ENCODE measurements around the gene XRCC4. TPM values are rescaled to one million over a fixed set of nuclear protein-coding genes. Genes with fewer than 3 reads are reported as not detected.

The XRCC4 gene
- total RNA-seq, 2 donors from 2014 or later: 6.4 to 6.8 TPM

GRCh38 chr5:83364312-83365299 lies 287.3 kb downstream of the XRCC4 start:
- H3K27me3 ChIP-seq: no peaks in the 10 kb centered on the region
- H3K4me3 ChIP-seq: no peak overlapping the region
- DNase-seq (ENCODE audit: low spot score): no peak
- H3K36me3 ChIP-seq: no peaks in the 10 kb centered on the region
- peaks cover 0 to 6% of the 10 kb centered on the region in 2 donors for H3K9me3 ChIP-seq
- TF ChIP-seq CTCF (IDR thresholded peaks at IDR 0.05): no peak
- H3K4me1 ChIP-seq: no peaks in the 10 kb centered on the region
- no peak overlapping the region for H3K27ac ChIP-seq

- Histone ChIP-seq H3K36me3 (no peaks in the 10 kb centered on the region), H3K9me3 (no peaks in the 10 kb centered on the region), H3K27ac (no peak overlapping the region), H3K4me3 (no peak overlapping the region), H3K27me3 (no peaks in the 10 kb centered on the region), H3K4me1 (no peaks in the 10 kb centered on the region)
- DNase-seq (ENCODE audit: low spot score): no peak
- TF ChIP-seq CTCF (IDR thresholded peaks at IDR 0.05): no peak
Measured at GRCh38 chr5:83368319-83368718, 291.0 kb downstream of the XRCC4 start.

- no peaks in the 10 kb centered on the region for H3K9me3 ChIP-seq
- no peaks in the 10 kb centered on the region for H3K27me3 ChIP-seq
- no peaks in the 10 kb centered on the region for H3K4me1 ChIP-seq
- no peak overlapping the region for H3K4me3 ChIP-seq
- no peak for DNase-seq (ENCODE audit: low spot score)
- no peak for TF ChIP-seq CTCF (IDR thresholded peaks at IDR 0.05)
- no peaks in the 10 kb centered on the region for H3K36me3 ChIP-seq
- H3K27ac ChIP-seq: no peak overlapping the region
Measured at GRCh38 chr5:83368835-83369234, 291.5 kb downstream of the XRCC4 start.

- Histone ChIP-seq H3K36me3 (no peaks in the 10 kb centered on the region), H3K27ac (no peak overlapping the region), H3K4me3 (no peak overlapping the region), H3K9me3 (no peaks in the 10 kb centered on the region), H3K27me3 (no peaks in the 10 kb centered on the region), H3K4me1 (no peaks in the 10 kb centered on the region)
- no peak for TF ChIP-seq CTCF (IDR thresholded peaks at IDR 0.05)
- DNase-seq (ENCODE audit: low spot score): no peak
Measured at GRCh38 chr5:83370957-83371356, 293.6 kb downstream of the XRCC4 start.

GRCh38 chr5:83371726-83372125 lies 294.4 kb downstream of the XRCC4 start:
- no peak overlapping the region for H3K4me3 ChIP-seq
- H3K27ac ChIP-seq: no peak overlapping the region
- no peaks in the 10 kb centered on the region for H3K36me3 ChIP-seq
- TF ChIP-seq CTCF (IDR thresholded peaks at IDR 0.05): no peak
- no peaks in the 10 kb centered on the region for H3K4me1 ChIP-seq
- H3K9me3 ChIP-seq: no peaks in the 10 kb centered on the region
- DNase-seq (ENCODE audit: low spot score): no peak
- H3K27me3 ChIP-seq: no peaks in the 10 kb centered on the region
